GM21619 (cell line): ENCODE measurements around the gene OSBP2.
"Not testable (repeated sequence)": the region's sequence is repeated elsewhere in the genome, so short reads cannot be mapped to it uniquely, and the experiment has no call there.

Experiments
- ATAC-seq: cut with Tn5 transposase; IDR thresholded peaks from one replicate; pipeline ENCODE4 v1.9.1; 2021; ENCODE audit not compliant: unreplicated experiment

Gene OSBP2

GRCh38 chr22:30755759-30756124 is 61.1 kb downstream of the OSBP2 start:
- no peak for ATAC-seq

DNA sequence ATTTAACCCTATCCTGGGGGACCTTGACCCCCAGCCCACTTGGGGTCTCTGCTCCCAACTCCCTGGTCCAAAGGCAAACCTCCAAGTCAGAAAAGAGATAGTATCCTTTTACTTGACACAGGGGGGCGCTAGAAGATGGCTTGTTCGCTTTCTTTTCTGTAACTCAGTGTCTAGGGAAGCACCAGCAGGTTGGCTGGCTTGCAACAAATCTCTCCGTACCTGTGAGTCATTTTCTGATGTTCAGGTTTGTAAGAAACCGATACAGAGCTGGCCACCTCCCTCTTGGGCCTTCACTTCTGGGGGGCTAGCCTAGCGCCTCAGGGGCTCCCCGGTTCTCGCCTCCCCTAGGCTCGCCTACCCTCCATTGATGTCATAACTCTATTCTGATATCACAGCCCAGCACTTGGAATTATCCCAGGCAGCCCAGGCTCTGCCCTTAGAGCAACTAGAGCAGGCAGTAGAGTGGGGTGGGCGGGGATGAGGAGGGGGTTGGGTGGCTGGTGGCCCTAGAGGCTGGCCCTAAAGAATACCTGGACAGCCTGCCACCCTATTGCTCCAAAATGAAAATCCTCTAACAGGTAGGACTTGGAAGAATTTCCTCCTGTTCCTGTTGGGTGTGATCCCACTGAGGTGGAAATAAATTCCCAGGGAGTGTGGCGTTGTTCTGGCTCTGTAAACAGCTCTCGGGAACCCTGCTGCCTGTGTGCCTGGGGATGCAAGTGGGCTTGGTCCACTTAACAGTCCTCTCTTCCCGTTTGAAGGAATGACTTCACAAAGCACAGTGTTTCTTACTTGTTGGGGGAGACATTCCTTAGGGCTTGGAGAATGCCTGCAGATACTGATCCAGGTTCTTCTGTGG is 69.4 kb downstream of the OSBP2 start:
- ATAC-seq = no peak

- no peak for ATAC-seq
Measured at GRCh38 chr22:30767661-30768060, 73.0 kb downstream of the OSBP2 start.

- no peak for ATAC-seq
Measured at GRCh38 chr22:30770716-30771115, 76.0 kb downstream of the OSBP2 start.

DNA sequence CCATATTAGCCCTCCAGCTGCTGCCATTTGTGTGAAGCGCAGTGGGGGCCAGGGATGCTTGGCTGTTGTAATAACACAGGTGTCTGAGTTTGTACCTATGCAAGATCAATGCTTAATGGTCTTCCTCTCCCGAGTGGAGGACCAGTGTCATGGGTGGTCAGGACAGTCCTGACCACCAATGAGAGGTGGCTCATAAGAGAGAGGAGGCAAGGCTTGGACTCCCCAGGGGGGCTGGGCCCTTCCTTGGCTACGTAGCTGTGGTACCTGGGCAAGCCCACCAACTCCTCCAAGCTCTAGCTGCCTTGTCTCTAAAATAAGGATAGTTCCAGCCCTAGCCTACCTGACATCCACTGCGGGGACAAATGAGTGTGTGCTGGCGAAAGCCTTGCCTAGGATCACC is 79.2 kb downstream of the OSBP2 start:
- no peak for ATAC-seq

DNA sequence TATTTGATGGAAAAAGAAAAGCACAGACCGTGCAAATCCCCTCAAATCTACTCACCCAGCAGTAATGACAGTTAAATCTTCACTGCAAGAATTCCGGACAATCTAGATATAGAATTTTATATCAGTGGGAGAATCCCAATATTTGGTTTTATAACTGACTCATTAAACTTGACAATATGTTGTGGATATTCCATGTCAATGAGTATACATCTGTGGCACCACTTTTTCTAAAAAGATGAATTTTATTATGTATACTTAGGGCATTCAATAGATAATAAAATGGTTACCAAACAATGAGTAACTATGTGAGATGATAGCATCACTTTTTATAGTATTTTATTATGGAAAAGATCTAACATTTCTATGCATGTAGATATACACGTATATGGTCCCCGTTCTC is 79.9 kb downstream of the OSBP2 start:
- no peak for ATAC-seq

GRCh38 chr22:30776476-30776875 is 81.8 kb downstream of the OSBP2 start:
- ATAC-seq = no peak

DNA sequence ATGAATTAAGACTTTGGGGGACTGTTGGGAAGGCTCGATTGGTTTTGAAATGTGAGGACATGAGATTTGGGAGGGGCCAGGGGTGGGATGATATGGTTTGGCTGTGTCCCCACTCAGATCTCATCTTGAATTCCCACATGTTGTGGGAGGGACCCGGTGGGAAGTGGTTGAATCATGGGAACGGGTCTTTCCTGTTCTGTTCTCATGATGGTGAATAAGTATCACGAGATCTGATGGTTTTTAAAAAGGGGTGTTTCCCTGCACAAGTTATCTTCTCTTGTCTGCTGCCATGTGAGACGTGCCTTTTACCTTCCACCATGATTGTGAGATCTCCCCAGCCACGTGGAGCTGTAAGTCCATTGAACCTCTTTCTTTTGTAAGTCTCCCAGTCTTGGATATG is 82.5 kb downstream of the OSBP2 start:
- not testable (repeated sequence) for ATAC-seq

- ATAC-seq = no peak
Measured at GRCh38 chr22:30777587-30777986, 82.9 kb downstream of the OSBP2 start.

GRCh38 chr22:30778261-30778660 is 83.6 kb downstream of the OSBP2 start:
- no peak for ATAC-seq

- no peak for ATAC-seq
Measured at GRCh38 chr22:30780026-30780425, 85.4 kb downstream of the OSBP2 start.

- ATAC-seq = no peak
Measured at GRCh38 chr22:30781271-30781875, 86.7 kb downstream of the OSBP2 start.

DNA sequence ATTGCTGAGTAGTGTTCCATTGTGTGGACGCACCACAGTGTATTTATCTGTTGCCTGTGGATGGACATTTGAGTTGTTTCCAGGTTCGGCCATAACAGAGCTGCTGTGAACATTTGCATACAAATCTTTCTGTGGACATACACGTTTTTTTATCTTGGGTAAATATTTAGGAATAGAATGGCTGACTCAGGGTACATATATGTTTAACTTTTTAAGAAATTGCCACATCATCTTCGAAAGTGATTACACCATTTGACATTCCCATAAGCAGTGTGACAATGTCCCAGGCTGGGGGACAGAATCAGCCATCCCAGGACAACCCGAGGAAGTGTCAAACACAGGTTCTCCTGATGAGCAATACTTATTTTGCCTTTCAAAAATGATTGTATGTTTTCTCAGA is 87.9 kb downstream of the OSBP2 start:
- no peak for ATAC-seq

DNA sequence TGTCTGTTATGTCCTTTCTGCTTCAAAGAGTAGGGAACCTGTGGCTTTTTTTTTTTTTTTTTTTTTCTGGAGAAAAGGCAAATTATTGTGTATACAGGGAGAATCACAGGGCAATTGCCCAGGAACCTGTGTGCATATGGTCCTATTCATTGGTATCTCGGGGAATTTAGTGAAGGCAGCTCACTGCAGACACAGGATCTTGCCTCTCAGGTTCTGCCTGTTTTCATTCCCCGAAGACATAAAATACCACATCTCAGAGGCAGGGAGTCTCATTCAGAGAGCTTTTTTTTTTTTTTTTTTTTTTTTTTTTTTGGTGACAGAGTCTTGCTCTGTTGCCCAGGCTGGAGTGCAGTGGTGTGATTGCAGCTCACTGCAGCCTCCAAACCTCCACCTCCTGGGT is 88.3 kb downstream of the OSBP2 start:
- no peak for ATAC-seq

- no peak for ATAC-seq
Measured at GRCh38 chr22:30785527-30785926, 90.9 kb downstream of the OSBP2 start.

- no peak for ATAC-seq
Measured at GRCh38 chr22:30790366-30790765, 95.7 kb downstream of the OSBP2 start.

GRCh38 chr22:30792456-30792855 is 97.8 kb downstream of the OSBP2 start:
- no peak for ATAC-seq

GRCh38 chr22:30795118-30795517 is 100.4 kb downstream of the OSBP2 start:
- no peak for ATAC-seq

DNA sequence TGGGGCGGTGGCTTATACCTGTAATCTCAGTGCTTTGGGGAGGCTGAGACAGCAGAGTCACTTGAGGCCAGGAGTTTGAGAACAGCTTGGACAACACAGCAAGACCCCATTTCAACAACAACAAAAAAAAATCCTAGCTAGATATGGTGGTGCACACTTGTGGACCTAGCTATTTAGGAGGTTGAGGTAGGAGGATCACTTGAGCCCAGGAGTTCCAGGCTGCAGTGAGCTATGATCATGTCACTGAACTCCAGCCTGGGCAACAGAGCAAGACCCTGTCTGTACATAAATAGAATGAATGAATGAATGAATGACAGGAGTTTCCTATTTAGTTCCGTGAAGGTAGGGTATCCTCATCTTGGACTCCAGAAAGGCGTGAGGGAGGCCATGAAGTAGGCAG is 107.0 kb downstream of the OSBP2 start:
- ATAC-seq = no peak

DNA sequence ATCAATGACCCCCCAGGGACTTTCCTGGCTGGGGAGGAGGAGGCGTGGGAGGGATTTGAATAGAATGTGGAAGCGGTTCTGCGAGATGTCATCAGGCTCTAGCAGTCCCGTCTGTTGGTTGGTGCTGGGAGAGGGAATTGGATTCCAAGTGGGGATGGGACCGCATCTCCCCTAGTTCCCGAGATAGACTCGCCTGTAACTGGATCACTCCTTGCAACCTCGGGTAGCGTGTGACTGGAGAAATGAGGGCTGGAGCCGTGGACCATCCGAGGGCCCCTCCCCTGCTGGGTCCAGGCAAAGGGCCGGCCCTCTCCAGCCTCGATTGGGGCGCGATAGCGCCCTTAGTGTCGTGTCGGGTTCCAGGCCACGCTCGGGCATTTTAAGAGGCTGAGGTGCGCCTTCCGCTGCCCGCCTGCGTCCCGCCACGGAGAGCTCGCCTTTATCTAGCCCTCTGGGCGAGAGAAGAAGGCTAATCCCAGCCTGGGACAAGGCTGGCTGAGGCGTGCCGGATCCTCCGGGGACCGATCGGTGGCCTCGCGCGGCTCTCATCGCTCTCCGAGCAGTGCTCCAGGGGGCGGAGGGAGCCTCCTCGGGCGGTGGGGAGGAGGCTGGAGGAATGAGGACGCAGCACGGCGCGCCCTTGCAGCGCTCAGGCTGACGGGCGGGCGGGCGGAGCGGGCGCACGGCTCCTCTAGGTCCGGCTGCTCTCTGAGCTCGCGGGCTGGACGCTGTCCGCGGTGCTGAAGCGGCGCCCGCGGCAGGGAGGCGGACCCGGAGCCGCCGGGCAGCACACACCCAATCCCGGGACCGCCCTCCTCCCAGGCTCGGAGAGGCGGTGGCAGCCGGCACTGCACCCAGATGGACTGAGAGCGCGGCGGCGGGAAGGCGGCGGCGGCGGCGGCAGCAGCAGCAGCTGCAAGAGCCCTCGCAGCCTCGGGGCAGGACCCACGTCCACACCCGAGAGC is 107.8 kb downstream of the OSBP2 start:
- no peak for ATAC-seq

GRCh38 chr22:30803679-30804078 is 109.0 kb downstream of the OSBP2 start:
- no peak for ATAC-seq

DNA sequence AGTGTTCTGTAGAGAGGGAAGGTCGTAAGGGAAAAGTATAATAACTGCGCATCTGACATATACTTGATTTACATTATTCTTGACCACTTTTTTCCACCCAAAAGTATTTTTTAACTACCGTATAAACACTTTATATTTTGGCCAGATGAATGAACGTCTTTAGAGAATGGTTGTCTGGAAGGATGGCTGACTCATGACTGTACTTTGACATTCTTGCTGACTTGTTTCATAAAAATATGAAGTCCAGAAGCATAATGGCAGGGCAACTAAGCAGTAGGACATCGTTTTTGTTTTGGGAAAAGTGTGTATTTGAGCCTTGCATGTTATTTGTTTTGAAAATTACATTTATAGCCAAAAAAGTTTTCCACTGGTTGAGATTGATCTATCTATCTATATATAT is 110.0 kb downstream of the OSBP2 start:
- no peak for ATAC-seq
